ENCODE measurements around the gene TRAPPC13. TPM values are rescaled to one million over a fixed set of nuclear protein-coding genes. Genes with fewer than 3 reads are reported as not detected.

Gene TRAPPC13
- total RNA-seq, 1 experiment from 2014 or later: 28.2 TPM

DNA sequence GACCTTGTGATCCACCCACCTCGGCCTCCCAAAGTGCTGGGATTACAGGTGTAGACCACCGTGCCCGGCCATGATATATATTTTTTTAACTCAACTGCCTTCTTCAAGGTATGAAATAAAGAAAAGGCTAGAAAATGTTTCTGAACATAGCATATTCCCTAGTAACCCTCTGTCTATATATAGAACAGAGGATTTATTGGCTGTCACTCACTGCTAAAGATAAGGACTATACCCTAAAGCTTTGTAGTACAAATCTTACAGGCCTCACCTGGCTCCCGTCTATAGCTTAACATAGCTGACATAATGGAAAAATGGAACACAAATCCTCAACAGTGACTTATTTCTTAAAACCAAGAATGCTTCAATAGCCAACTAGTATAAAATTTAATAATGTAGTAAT is 82.8 kb downstream of the TRAPPC13 start:
- no peaks in the 10 kb centered on the region for H3K4me1 Mint-ChIP-seq (ENCODE audit: low read depth, unreplicated experiment)
- intact Hi-C loops (cut with micrococcal nuclease; ENCODE audit: unreplicated experiment): no loop called here
- H3K27me3 Mint-ChIP-seq (ENCODE audit: unreplicated experiment): no peaks in the 10 kb centered on the region
- DNase-seq: no peak
- TF ChIP-seq, protein P1, sequence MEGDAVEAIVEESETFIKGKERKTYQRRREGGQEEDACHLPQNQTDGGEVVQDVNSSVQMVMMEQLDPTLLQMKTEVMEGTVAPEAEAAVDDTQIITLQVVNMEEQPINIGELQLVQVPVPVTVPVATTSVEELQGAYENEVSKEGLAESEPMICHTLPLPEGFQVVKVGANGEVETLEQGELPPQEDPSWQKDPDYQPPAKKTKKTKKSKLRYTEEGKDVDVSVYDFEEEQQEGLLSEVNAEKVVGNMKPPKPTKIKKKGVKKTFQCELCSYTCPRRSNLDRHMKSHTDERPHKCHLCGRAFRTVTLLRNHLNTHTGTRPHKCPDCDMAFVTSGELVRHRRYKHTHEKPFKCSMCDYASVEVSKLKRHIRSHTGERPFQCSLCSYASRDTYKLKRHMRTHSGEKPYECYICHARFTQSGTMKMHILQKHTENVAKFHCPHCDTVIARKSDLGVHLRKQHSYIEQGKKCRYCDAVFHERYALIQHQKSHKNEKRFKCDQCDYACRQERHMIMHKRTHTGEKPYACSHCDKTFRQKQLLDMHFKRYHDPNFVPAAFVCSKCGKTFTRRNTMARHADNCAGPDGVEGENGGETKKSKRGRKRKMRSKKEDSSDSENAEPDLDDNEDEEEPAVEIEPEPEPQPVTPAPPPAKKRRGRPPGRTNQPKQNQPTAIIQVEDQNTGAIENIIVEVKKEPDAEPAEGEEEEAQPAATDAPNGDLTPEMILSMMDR (IDR thresholded peaks at IDR 0.05; ENCODE audit: unreplicated experiment): no peak
- H3K36me3 Mint-ChIP-seq (ENCODE audit: insufficient read depth, unreplicated experiment): no peaks in the 10 kb centered on the region
- no TSS peak for BruUV-seq (replicated peaks)
- H3K27ac Mint-ChIP-seq (ENCODE audit: unreplicated experiment): no peak overlapping the region
- CTCF ChIA-PET: no interaction called here
- no peak overlapping the region for H3K4me3 Mint-ChIP-seq (ENCODE audit: low read depth, unreplicated experiment)
- H3K9me3 Mint-ChIP-seq (ENCODE audit: low read depth, unreplicated experiment): no peaks in the 10 kb centered on the region

DNA sequence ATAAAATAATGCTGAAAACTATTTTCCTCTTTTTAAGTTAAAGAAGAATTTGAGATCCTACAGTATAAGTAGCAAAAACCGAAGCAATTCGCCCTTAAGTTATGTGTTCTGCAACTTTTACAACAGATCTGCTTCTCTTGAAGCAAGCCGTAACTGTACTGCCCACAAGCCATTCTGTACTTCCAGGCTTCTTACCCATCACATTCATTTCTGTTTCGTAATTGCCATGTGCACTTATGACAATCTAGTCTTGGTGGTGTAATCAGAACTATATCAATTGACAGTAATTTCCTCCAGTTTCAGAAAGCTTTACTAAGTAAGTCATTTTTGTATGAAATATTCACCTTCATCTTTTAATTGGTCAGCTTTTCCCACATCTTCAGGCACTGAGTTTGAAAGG is 83.3 kb downstream of the TRAPPC13 start:
- Mint-ChIP-seq H3K4me3 (ENCODE audit: low read depth, unreplicated experiment) (no peak overlapping the region), H3K4me1 (ENCODE audit: low read depth, unreplicated experiment) (no peaks in the 10 kb centered on the region), H3K27ac (ENCODE audit: unreplicated experiment) (no peak overlapping the region), H3K36me3 (ENCODE audit: insufficient read depth, unreplicated experiment) (no peaks in the 10 kb centered on the region), H3K9me3 (ENCODE audit: low read depth, unreplicated experiment) (no peaks in the 10 kb centered on the region), H3K27me3 (ENCODE audit: unreplicated experiment) (no peaks in the 10 kb centered on the region)
- CTCF ChIA-PET: no interaction called here
- intact Hi-C loops (cut with micrococcal nuclease; ENCODE audit: unreplicated experiment): no loop called here
- BruUV-seq (replicated peaks): no TSS peak
- TF ChIP-seq, protein P1 (IDR thresholded peaks at IDR 0.05; ENCODE audit: unreplicated experiment): no peak
- DNase-seq: no peak

Other genes starting within 250 kb of the TRAPPC13 start
- gene ADAMTS6, start 143.1 kb upstream of the TRAPPC13 start, total RNA-seq (2022): 0.86 and 1.2 TPM in 2 replicates
- gene CENPK, start 61.9 kb upstream of the TRAPPC13 start, total RNA-seq (2022): 42.7 and 45.2 TPM in 2 replicates
- gene PPWD1, start 61.7 kb upstream of the TRAPPC13 start, total RNA-seq (2022): 28.0 and 32.5 TPM in 2 replicates
- 12.0 and 12.5 TPM in 2 replicates for gene TRIM23, start 694 bp upstream of the TRAPPC13 start, total RNA-seq (2022)
- gene SHLD3, start within 50 bp of the TRAPPC13 start, total RNA-seq (2022): 4.5 and 4.7 TPM in 2 replicates
- gene SGTB, start 97.1 kb downstream of the TRAPPC13 start, total RNA-seq (2022): 3.9 and 6.8 TPM in 2 replicates
- gene NLN, start 97.2 kb downstream of the TRAPPC13 start, total RNA-seq (2022): 47.9 and 48.0 TPM in 2 replicates